ENCODE data around the gene C5orf22.
"Not testable (repeated sequence)": the region's sequence is repeated elsewhere in the genome, so short reads cannot be mapped to it uniquely, and the experiment has no call there.

The C5orf22 gene

DNA sequence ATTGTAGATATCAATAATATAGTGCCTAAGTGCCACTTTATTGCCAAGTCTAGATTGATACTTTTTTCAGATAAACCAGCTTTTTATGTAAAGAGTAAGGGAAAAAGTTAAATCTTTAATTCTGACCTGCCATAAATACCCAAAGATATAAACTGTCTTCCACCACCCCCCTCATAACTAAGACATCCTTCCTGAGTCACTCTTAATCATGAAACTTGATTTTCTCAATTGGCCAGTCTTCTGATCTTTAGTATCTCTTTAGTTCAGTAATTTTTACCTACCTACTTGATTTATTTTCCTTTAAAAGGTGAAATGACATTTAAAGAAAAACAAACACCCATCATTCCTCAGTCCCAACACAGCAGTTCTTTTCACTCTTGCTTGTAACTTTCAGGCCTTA is 21.8 kb downstream of the C5orf22 start:
- no peak for DNase-seq (ENCODE audit: low read depth in 2 of 2)

DNA sequence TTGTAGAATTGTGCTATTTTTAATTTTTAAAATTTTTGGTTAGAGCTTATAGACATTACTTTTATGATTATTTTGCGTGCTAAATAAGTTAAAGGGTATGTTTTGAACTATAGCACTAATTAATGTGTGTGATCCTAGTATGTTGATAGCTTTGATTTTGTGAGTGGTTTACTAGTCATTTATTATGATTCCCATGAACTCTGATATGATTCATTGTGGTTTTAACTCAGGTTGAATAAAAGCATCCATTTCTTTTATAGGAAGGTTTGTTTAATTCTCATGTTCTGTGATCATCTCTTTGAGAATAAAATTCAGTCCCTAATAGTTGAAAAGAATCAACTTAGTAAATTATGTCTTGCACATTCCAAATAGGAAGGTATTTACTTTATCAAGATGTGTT is 22.5 kb downstream of the C5orf22 start:
- no peak for DNase-seq (ENCODE audit: low read depth in 2 of 2)

DNA sequence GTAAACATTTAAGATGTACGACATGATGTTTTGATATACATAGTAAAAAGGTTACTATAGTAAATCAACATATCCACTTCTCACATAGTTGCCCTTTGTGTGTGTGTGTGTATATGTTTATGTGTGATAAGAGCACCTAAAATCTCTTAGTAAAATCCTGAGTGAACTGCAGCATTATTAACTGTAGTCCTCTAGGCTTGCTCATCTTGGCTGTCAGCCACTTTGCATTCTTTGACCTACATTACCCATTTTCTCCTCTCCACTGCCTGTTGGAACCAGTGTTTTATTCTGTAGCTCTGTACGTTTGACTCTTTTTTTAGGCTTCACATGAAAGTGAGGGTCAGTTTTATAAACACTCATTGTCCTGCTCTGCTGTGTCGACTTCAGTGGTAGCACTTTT is 24.4 kb downstream of the C5orf22 start:
- no peak for DNase-seq (ENCODE audit: low read depth in 2 of 2)

DNA sequence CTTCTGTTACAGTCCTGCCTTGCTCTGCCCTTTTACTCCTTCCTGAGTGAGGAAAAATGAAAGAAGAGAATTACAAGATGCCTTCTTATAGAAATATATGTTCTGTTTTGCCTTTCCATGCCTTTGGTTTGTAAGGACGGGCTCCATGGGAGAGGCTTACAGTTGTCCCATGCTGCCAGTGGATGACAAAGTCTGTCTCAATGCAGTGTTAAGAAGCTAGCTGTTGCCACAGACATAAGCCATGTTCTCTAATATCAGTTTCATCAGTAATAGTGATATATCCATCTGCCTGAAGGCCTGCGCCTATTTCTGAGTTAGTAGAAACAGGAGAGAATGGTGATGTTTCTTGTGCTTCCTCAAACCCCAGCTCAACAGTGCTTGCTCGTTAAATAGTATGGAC is 27.8 kb downstream of the C5orf22 start:
- DNase-seq (ENCODE audit: low read depth in 2 of 2): no peak

DNA sequence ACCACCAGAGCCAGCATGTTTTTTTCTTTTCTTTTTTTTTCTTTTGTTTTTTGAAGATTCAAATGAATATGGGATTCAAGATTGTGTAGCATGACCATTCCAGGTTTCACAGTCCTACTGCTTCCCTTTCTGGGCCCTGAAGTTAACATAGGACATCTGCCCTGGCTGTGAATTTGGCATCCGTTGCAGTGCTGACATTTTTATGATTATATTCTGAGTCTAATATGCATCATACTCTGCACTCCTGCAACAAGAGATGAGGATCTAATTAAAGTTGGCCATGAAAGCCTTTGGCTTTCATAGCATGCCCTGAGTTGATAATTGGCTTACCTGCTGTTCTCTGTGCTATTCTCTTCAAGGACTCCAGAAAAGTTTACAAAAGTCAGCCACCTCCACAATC is 29.8 kb downstream of the C5orf22 start:
- DNase-seq (ENCODE audit: low read depth in 2 of 2): no peak

GRCh38 chr5:31563216-31563615 is 31.1 kb downstream of the C5orf22 start:
- DNase-seq (ENCODE audit: low read depth in 2 of 2): no peak

GRCh38 chr5:31566362-31566761 is 34.3 kb downstream of the C5orf22 start:
- not testable (repeated sequence) for DNase-seq (ENCODE audit: low read depth in 2 of 2)

- DNase-seq (ENCODE audit: low read depth in 2 of 2): no peak
Observed at GRCh38 chr5:31568302-31568835, 36.3 kb downstream of the C5orf22 start.

DNA sequence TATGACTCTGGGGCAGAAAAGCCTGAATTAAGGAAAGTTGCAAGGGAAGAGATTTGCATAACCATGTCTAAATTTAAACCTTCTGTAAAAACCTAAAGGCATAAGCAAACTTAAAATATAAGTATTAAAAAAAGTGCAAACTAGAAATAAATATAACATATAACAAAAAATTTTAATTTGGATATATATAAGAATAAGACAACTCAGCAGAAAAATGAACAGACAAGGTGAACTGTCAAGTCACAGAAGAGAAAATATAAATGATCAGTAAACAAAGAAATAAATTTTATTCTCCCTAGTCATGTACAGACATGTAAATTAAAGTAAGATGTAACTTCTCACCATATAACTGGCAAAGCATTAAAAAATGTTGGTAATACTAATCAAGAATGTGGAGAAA is 37.0 kb downstream of the C5orf22 start:
- no peak for DNase-seq (ENCODE audit: low read depth in 2 of 2)

DNA sequence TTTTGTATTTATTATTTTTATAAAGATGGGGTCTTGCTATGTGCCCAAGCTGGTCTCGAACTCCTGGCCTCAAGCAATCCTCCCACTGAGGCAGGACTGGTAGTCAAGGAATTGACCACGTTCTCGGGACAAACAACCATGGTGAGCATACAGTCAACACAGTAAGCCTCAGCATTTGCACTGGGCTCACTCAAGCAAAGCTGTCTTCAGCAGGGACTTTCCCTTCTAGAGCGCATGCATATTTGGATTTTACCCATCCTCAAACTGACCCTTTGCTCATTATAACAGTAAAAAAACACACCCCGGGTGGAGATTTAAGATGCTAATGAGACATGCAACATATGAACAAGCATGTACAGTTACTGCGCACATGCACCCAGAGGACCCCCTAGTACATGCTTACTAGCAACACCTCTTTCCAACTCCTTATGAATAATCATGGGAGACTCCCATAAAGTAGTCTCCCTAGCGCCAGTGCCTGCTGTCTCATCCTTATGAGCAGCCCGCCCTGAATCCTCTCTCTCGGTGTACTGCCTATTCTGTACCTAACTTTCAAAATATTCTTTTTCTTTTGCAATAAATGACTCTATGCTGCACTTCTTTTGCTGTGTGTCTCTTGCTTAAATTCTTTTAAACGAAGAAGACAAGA is 41.5 kb downstream of the C5orf22 start:
- no peak for DNase-seq (ENCODE audit: low read depth in 2 of 2)

DNA sequence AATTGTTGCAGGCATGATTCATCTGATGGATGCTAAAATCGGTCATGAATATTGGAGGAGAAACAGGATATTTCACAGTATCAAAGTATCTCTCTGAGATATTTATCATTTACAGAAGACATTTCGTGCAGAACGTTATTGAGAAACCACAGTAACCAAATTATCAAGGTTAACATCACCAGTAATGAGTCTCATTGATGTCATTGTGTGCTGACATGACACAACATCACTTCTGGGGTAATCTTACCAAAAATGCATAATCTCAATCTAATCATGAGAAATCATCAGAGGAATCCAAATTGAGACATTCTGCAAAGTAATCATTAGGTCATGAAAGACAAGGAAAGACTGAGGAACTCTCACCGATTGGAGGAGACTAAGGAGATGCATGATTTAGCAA is 42.7 kb downstream of the C5orf22 start:
- no peak for DNase-seq (ENCODE audit: low read depth in 2 of 2)

DNA sequence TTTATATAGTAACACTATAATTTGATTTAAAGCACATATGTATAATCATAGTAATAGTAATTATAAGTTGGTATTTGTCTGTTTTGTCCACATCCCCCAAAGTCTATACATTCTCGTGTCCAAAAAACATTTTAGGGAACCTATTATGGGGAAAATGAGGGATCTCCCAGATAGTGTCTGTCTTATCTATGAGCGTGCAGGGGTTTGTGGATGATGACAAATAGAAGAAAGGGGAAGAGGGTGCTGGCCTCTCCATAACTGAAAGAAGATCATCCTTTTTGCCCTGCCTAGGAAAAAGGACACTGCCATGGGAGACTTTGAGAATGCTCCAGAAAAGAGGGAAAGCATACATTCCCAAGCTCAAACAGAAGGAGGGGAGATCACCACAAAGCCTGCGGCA is 45.3 kb downstream of the C5orf22 start:
- no peak for DNase-seq (ENCODE audit: low read depth in 2 of 2)

DNA sequence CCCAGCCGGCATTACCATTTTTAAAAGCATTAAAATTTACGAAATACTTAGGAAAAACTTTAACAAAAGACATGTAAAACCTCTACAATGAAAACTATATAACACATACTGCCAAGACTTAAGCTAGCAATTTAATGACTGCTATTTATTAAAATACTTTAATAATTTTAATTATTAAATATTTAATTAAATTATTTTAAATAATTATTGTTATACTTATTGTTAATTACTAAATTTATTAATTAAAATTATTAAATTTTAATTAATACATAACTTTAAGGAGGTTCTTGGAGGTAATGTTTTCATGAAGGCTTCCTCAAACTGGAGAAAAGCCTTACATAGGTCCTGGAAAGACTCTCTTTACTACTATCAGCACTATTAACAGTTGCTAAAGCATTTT is 47.5 kb downstream of the C5orf22 start:
- DNase-seq (ENCODE audit: low read depth in 2 of 2): no peak

- no peak for DNase-seq (ENCODE audit: low read depth in 2 of 2)
Observed at GRCh38 chr5:31581498-31582099, 49.5 kb downstream of the C5orf22 start.

- no peak for DNase-seq (ENCODE audit: low read depth in 2 of 2)
Observed at GRCh38 chr5:31583129-31583528, 51.0 kb downstream of the C5orf22 start.

GRCh38 chr5:31585166-31585894 is 53.2 kb downstream of the C5orf22 start:
- no peak for DNase-seq (ENCODE audit: low read depth in 2 of 2)

DNA sequence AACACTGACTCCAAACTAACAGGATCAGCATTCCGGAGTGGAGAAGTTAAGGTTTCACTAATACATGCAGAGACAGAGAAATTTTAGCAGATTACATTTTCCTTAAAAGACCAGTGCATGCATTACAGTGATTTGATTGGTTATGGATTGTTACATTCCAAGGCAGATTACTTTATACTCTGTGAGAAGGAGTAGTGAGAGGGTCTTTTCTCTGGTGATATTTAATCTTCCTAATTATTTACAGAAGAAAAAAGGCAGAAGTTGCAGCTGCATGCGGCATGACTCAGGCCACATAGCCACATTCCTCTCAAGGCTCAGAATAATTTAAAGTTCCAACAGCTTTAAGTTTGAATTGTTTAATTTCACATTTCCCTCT is 53.8 kb downstream of the C5orf22 start:
- no peak for DNase-seq (ENCODE audit: low read depth in 2 of 2)

GRCh38 chr5:31587546-31587945 is 55.4 kb downstream of the C5orf22 start:
- DNase-seq (ENCODE audit: low read depth in 2 of 2): no peak

DNA sequence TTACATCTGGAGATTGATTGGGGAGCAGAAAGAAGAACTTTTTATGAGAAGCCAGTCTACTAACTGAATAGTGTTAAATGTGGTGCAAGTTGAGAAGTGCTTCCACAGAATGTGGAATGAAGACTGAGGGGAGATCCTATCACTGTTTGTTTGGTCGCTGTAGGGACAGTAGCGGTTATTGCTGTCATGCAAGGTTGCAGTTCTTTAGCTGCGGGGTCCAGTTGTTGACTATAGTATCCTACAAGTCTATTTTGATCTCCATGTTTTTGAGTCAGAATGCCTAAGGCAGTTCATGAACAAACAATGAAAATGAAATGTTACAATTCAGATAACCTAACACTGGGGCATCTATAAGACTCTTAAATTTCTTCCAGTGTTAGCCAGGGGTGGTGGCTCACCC is 61.6 kb downstream of the C5orf22 start:
- DNase-seq (ENCODE audit: low read depth in 2 of 2): no peak

- DNase-seq (ENCODE audit: low read depth in 2 of 2): no peak
Observed at GRCh38 chr5:31596354-31596753, 64.3 kb downstream of the C5orf22 start.

- DNase-seq (ENCODE audit: low read depth in 2 of 2): no peak
Observed at GRCh38 chr5:31598640-31599611, 66.8 kb downstream of the C5orf22 start.

- not testable (repeated sequence) for DNase-seq (ENCODE audit: low read depth in 2 of 2)
Observed at GRCh38 chr5:31602305-31602704, 70.2 kb downstream of the C5orf22 start.
